PC-3 (cell line): ENCODE data around the gene ASPSCR1.

Experiments used
- CTCF ChIP-seq: fragments of 300-600 bp; sonication (generic); conservative IDR thresholded peaks from 2 replicates; pipeline ENCODE4 v1.5.1; 2017; ENCODE audit warnings: antibody characterized with exemption, low read depth, mild to moderate bottlenecking, low read length
- EZH2 ChIP-seq: fragments of 300-600 bp; sonication (generic); IDR thresholded peaks from one replicate; pipeline ENCODE4 v1.6.1; 2017; ENCODE audit warnings: antibody characterized with exemption, mild to moderate bottlenecking, low read length; ENCODE audit not compliant: unreplicated experiment
- EZH2phosphoT487 ChIP-seq: fragments of 300-600 bp; sonication (generic); IDR thresholded peaks from 2 replicates; pipeline ENCODE4 v1.6.1; 2018; ENCODE audit warnings: mild to moderate bottlenecking, antibody characterized with exemption, low read length, borderline replicate concordance

DNA sequence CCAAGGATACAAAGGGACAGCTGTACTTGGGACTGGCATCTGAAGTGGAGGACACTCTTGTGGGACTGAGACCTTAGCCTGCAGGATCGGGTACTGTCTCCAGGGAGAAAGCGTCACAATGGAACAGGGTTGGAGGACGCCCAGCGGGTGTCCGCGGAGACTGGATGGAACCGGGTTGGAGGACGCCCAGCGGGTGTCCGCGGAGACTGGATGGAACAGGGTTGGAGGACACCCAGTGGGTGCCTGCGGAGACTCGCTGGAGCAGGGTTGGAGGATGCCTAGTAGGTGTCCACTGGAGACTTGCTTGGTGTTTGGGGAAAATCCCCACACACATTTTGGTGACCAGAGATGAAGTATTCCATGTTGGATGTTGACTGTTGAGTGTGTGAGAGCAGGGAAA lies 30.2 kb upstream of the ASPSCR1 start, which contains the start of gene MYADML2:
- no peak for TF ChIP-seq EZH2
- TF ChIP-seq EZH2phosphoT487 = no peak
- no peak for TF ChIP-seq CTCF
